ENCODE results near the gene PRKAG1. TPM values are rescaled to one million over a fixed set of nuclear protein-coding genes. Genes with fewer than 3 reads are reported as not detected.

The PRKAG1 gene
- total and polyA plus RNA-seq, 4 donors: 15.5 to 31.5 (median 20.9) TPM

- TF ChIP-seq, protein P1, sequence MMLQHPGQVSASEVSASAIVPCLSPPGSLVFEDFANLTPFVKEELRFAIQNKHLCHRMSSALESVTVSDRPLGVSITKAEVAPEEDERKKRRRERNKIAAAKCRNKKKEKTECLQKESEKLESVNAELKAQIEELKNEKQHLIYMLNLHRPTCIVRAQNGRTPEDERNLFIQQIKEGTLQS (IDR thresholded peaks at IDR 0.05): no peak
- TF ChIP-seq CTCF (IDR thresholded peaks at IDR 0.05; ENCODE audit: low read depth, low read length, missing input control): no peak
- TF ChIP-seq JUND (IDR thresholded peaks at IDR 0.05): no peak
- no peak for TF ChIP-seq GABPA (IDR thresholded peaks at IDR 0.05 in 1 of 2, conservative IDR thresholded peaks at IDR 0.05 in 1 of 2)
- TF ChIP-seq TAF1 (conservative IDR thresholded peaks at IDR 0.05): no peak
- TF ChIP-seq FOXA1 (IDR thresholded peaks at IDR 0.05): no peak
- TF ChIP-seq RAD21 (IDR thresholded peaks at IDR 0.05): no peak
Measured at GRCh38 chr12:49061157-49061650, 42.6 kb upstream of the PRKAG1 start (continued).

DNA sequence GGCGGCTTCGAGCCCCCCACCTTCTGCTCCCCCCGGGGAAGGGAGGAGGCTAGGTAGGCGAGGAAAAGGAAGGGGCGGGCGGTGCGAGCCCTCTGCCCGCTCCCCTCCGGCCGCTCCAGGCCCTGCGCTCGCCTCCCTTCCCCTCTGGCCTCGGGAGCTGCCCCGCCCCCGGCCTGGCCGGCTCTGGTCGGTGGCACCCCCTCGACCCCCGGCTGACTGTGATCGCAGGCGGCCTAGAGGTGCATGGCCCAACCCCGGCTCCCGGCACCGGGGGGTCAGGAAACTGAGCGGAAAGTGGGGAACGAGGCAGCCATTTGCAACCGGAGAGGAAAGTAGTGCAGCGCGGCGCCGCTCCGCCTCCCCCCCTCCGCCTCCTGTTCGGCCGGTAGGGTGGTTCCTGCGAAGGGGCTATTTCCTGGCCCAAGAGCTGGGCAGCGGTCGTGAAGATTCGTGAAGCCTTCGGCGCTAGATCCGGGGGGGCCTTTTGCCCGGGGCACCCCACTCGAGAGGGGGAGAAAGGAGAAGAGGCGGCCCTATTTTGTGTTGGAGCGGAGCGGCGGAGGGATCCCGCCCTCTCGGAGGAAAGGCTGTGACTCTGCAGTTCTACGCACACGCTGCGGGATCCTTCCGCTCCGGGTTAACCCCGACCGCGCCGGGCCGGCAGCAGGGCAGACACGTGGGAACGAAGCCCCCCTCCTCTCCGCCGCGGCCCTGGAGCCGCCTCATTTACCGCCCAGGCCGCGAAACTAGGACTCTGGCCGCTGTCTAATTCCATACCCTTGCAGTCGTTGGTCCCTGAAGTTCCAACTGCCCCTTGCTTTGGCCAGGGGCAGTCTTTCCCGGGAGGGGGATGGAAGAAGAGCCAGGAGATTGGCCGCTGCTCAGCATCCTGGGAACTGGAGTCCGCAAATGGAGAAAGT, 41.9 kb upstream of the PRKAG1 start, which contains the start of gene KMT2D:
Gene KMT2D (minus strand): TSS at position 558 of the 920 bp plus-strand sequence. CDS start 5,470 bp downstream, outside the sequence.
- under 1% methylated on average over 74 of the region's 74 CpGs for WGBS
- peak; percentile 91 for DNase-seq (ENCODE audit: low spot score)
- H3K27me3 ChIP-seq (ENCODE audit: control insufficient read depth in 4 of 4, insufficient read depth in 4 of 4, low read length in 3 of 4): no peaks in the 10 kb centered on the region
- H3K4me1 ChIP-seq (ENCODE audit: control insufficient read depth in 4 of 4, insufficient read depth in 4 of 4, low read length in 3 of 4): peaks cover 9 to 60% (median 55%) of the 10 kb centered on the region in 4 donors
- H3K9me3 ChIP-seq (ENCODE audit: control insufficient read depth in 4 of 4, low read length in 3 of 4): no peaks in the 10 kb centered on the region
- H3K4me3 ChIP-seq (ENCODE audit: low read depth in 1 of 3, low read length in 3 of 3): peak within 1 kb of the TSS; percentile 55 to 92 (median 91)
- H3K9ac ChIP-seq (ENCODE audit: low read depth in 1 of 2, low read length in 2 of 2): peak within 1 kb of the TSS; percentile 58 to 84
- no peaks in the 10 kb centered on the region for H3K36me3 ChIP-seq (ENCODE audit: control insufficient read depth in 4 of 4, insufficient read depth in 3 of 4, low read depth in 1 of 4, low read length in 3 of 4)
- no peak for TF ChIP-seq HNF4G (IDR thresholded peaks at IDR 0.05)
- TF ChIP-seq EGR1 (IDR thresholded peaks at IDR 0.05; ENCODE audit: low read depth in 2 of 2): peak in 1 of 2 donors; percentile 73
- TF ChIP-seq RXRA (IDR thresholded peaks at IDR 0.05): peak; percentile 40 to 51
- TF ChIP-seq NR2F2 (IDR thresholded peaks at IDR 0.05): peak; percentile 50
- TF ChIP-seq GABPA (IDR thresholded peaks at IDR 0.05 in 1 of 2, conservative IDR thresholded peaks at IDR 0.05 in 1 of 2): peak in 1 of 2 donors; percentile 63
- TF ChIP-seq, protein P2, sequence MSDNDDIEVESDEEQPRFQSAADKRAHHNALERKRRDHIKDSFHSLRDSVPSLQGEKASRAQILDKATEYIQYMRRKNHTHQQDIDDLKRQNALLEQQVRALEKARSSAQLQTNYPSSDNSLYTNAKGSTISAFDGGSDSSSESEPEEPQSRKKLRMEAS (IDR thresholded peaks at IDR 0.05): peak; percentile 77
- no peak for TF ChIP-seq RAD21 (IDR thresholded peaks at IDR 0.05)
- no peak for TF ChIP-seq HNF4A (conservative IDR thresholded peaks at IDR 0.05)
- peak; percentile 46 for TF ChIP-seq SP1 (IDR thresholded peaks at IDR 0.05)
- peak; percentile 62 for TF ChIP-seq REST (IDR thresholded peaks at IDR 0.05)
- peak; percentile 31 for TF ChIP-seq TAF1 (conservative IDR thresholded peaks at IDR 0.05)
- TF ChIP-seq, protein P3, sequence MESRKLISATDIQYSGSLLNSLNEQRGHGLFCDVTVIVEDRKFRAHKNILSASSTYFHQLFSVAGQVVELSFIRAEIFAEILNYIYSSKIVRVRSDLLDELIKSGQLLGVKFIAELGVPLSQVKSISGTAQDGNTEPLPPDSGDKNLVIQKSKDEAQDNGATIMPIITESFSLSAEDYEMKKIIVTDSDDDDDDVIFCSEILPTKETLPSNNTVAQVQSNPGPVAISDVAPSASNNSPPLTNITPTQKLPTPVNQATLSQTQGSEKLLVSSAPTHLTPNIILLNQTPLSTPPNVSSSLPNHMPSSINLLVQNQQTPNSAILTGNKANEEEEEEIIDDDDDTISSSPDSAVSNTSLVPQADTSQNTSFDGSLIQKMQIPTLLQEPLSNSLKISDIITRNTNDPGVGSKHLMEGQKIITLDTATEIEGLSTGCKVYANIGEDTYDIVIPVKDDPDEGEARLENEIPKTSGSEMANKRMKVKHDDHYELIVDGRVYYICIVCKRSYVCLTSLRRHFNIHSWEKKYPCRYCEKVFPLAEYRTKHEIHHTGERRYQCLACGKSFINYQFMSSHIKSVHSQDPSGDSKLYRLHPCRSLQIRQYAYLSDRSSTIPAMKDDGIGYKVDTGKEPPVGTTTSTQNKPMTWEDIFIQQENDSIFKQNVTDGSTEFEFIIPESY (IDR thresholded peaks at IDR 0.05): no peak
- TF ChIP-seq, protein P1 (IDR thresholded peaks at IDR 0.05): peak; percentile 60
- TF ChIP-seq FOXA2 (IDR thresholded peaks at IDR 0.05): no peak
- TF ChIP-seq JUND (IDR thresholded peaks at IDR 0.05): no peak
- TF ChIP-seq FOXA1 (IDR thresholded peaks at IDR 0.05): no peak
- peak; percentile 97 for TF ChIP-seq YY1 (IDR thresholded peaks at IDR 0.05)
- TF ChIP-seq CTCF (IDR thresholded peaks at IDR 0.05; ENCODE audit: low read depth, low read length, missing input control): peak; percentile 24
- H3K27ac ChIP-seq (ENCODE audit: low read depth in 1 of 2, low read length in 2 of 2): peak within 1 kb of the TSS; percentile 95

All from liver (tissue), 9 donors.